Esophagus muscularis mucosa (tissue), 4 donors: ENCODE measurements around the gene CNGB1. TPM values are rescaled to one million over a fixed set of nuclear protein-coding genes. Genes with fewer than 3 reads are reported as not detected.
"Not testable (repeated sequence)": the region's sequence is repeated elsewhere in the genome, so short reads cannot be mapped to it uniquely, and the experiment has no call there.

Experiments
- DNase-seq: peaks from one replicate; pipeline ENCODE4 v3.0.0-alpha.2; 2017; ENCODE audit errors: extremely low spot score
- H3K27ac ChIP-seq, 4 donors: fragments of 200-600 bp; sonication (generic); replicated peaks in 1 of 4; 1 replicate in 3 of 4; 2 replicates in 1 of 4; pipeline ENCODE4 v1.5.1; 2016 to 2019; ENCODE audit warnings: mild to moderate bottlenecking in 1 of 4
- H3K27me3 ChIP-seq, 4 donors: fragments of 200-600 bp; sonication (generic); one replicate each; pipeline versions ENCODE4 v1.5.1 to v1.6.0; 2016 to 2019
- H3K36me3 ChIP-seq, 4 donors: fragments of 200-600 bp; sonication (generic); one replicate each; pipeline ENCODE4 v1.5.1; 2016 to 2019
- H3K4me1 ChIP-seq, 4 donors: fragments of 200-600 bp; sonication (generic); one replicate each; pipeline ENCODE4 v1.5.1; 2016 to 2019
- H3K4me3 ChIP-seq, 4 donors: fragments of 200-600 bp; sonication (generic); 1 replicate in 2 of 4; 2 replicates in 2 of 4; pipeline ENCODE4 v1.5.1; 2016 to 2019; ENCODE audit warnings: mild to moderate bottlenecking in 4 of 4, moderate library complexity in 1 of 4
- H3K9me3 ChIP-seq, 4 donors: fragments of 200-600 bp; sonication (generic); 1 replicate in 3 of 4; 2 replicates in 1 of 4; pipeline ENCODE4 v1.5.1; 2016 to 2019
- EP300 ChIP-seq: sonication (generic); formaldehyde crosslinking; IDR thresholded peaks from one replicate; pipeline ENCODE4 v1.6.1; 2017; ENCODE audit warnings: antibody characterized with exemption
- POLR2A ChIP-seq: fragments of 450-650 bp; IDR thresholded peaks from one replicate; pipeline ENCODE4 v1.6.1; 2017; ENCODE audit warnings: antibody characterized with exemption, moderate library complexity, mild to moderate bottlenecking, low read depth
- POLR2AphosphoS5 ChIP-seq, 2 donors: sonication (generic); formaldehyde crosslinking; IDR thresholded peaks; one replicate each; pipeline ENCODE4 v1.6.1; 2017; ENCODE audit warnings: antibody characterized with exemption in 2 of 2
- WGBS: methylation state at CpG from one replicate; pipeline ENCODE4 v1.1.5; 2018; 5-methylcytosine and 5-hydroxymethylcytosine counted together
- intact Hi-C: fragments of 100-400 bp; cut with DNase I; formaldehyde crosslinking; loops from one replicate; pipeline ENCODE4 v1.15.1; 2023
- total RNA-seq, 4 donors: library from RNA; depleted of rRNA; stranded (reverse); fragments of >200 nt; gene quantifications; one replicate each; pipeline versions ENCODE4 v1.1.0 to v1.2.1, GENCODE V29; 2016
- TF ChIP-seq, protein P1 (sequence below), 3 experiments: fragments of 200-600 bp in 2 of 3; fragments of 450-650 bp in 1 of 3; sonication (generic) in 2 of 3; IDR thresholded peaks; one replicate each; pipeline ENCODE4 v1.5.1; 2017 to 2019; ENCODE audit warnings: antibody characterized with exemption in 3 of 3, mild to moderate bottlenecking in 2 of 3, moderate library complexity in 1 of 3

CNGB1 gene
- total RNA-seq, 4 donors from 2014 or later = under 0.01 to 0.97 (median 0.31) TPM

DNA sequence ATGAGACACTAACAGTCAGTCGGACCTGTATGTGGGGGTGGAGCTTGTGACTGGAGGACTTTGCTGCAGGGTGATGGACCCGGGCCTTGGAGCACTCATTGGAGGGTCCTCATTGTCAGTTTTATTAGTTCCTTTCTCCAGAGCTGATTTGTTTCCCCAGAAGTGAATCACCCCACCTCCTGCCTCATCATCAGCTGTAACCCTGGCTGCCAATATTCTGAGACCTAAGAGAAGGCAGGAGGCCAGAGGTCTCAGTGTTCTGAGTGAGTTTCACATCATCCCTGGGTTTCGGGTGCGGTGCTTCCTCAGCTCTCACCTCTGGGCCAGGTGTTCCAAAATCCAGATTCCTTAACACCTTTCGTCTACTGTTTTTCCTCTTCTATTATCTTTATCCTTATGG, 118.7 kb downstream of the CNGB1 start:
- Histone ChIP-seq H3K36me3 (no peaks in the 10 kb centered on the region), H3K27me3 (no peaks in the 10 kb centered on the region), H3K9me3 (peaks cover 0 to 8% (median 3%) of the 10 kb centered on the region in 4 donors), H3K4me3 (no peak overlapping the region), H3K4me1 (no peaks in the 10 kb centered on the region), H3K27ac (no peak overlapping the region)
- TF ChIP-seq POLR2AphosphoS5 (IDR thresholded peaks at IDR 0.05) = no peak
- TF ChIP-seq, protein P1, sequence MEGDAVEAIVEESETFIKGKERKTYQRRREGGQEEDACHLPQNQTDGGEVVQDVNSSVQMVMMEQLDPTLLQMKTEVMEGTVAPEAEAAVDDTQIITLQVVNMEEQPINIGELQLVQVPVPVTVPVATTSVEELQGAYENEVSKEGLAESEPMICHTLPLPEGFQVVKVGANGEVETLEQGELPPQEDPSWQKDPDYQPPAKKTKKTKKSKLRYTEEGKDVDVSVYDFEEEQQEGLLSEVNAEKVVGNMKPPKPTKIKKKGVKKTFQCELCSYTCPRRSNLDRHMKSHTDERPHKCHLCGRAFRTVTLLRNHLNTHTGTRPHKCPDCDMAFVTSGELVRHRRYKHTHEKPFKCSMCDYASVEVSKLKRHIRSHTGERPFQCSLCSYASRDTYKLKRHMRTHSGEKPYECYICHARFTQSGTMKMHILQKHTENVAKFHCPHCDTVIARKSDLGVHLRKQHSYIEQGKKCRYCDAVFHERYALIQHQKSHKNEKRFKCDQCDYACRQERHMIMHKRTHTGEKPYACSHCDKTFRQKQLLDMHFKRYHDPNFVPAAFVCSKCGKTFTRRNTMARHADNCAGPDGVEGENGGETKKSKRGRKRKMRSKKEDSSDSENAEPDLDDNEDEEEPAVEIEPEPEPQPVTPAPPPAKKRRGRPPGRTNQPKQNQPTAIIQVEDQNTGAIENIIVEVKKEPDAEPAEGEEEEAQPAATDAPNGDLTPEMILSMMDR (IDR thresholded peaks at IDR 0.05) = no peak
- TF ChIP-seq EP300 = no peak
- no peak for TF ChIP-seq POLR2A
- intact Hi-C loops = no loop called here
- WGBS = 90% methylated on average over 5 of the region's 5 CpGs
- DNase-seq = no peak

DNA sequence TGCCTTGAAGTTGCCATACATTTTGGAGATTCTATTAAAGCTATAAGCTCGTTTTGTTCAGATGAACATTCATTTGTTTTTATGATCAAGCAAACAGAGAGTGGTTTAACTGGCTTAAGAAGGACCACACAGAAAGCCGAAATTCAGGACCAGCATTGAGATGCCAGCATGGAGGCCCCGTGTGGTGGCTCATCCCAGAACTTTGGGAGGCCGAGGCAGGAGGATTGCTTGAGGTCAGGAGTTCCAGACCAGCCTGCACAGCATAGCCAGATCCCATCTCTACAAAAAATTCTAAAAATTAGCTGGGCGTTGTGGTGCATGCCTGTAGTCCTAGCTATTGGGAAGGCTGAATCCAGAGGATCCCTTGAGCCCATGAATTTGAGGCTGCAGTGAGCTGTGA, 122.7 kb downstream of the CNGB1 start:
- H3K27ac ChIP-seq = no peak overlapping the region
- WGBS = 82% methylated on average over 5 of the region's 5 CpGs
- TF ChIP-seq POLR2A (no peak), EP300 (no peak), POLR2AphosphoS5 (IDR thresholded peaks at IDR 0.05) (no peak)
- TF ChIP-seq, protein P1 (IDR thresholded peaks at IDR 0.05) = no peak
- no peaks in the 10 kb centered on the region for H3K36me3 ChIP-seq
- no peaks in the 10 kb centered on the region for H3K9me3 ChIP-seq
- H3K4me3 ChIP-seq = no peak overlapping the region
- intact Hi-C loops = no loop called here
- H3K4me1 ChIP-seq = no peaks in the 10 kb centered on the region
- no peak for DNase-seq
- H3K27me3 ChIP-seq = no peaks in the 10 kb centered on the region

DNA sequence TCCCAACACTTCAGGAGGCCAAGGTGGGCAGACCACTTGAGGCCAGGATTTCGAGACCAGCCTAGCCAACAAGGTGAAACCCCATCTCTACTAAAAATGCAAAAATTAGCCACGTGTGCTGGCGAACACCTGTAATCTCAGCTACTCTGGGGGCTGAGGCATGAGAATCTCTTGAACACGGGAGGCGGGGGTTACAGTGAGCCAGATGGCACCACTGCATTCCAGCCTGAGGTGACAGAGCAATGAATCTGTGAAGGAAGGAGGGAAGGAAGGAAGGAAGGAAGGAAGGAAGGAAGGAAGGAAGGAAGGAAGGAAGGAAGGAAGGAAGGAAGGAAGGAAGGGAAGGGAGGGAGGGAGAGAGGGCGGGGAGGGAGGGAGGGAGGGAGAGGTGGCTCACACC, 124.0 kb downstream of the CNGB1 start:
- H3K4me3 ChIP-seq, H3K27me3 ChIP-seq, H3K9me3 ChIP-seq, H3K4me1 ChIP-seq, intact Hi-C loops, DNase-seq, H3K27ac ChIP-seq, H3K36me3 ChIP-seq: not testable (repeated sequence)
- WGBS = 88% methylated on average over 6 of the region's 6 CpGs

DNA sequence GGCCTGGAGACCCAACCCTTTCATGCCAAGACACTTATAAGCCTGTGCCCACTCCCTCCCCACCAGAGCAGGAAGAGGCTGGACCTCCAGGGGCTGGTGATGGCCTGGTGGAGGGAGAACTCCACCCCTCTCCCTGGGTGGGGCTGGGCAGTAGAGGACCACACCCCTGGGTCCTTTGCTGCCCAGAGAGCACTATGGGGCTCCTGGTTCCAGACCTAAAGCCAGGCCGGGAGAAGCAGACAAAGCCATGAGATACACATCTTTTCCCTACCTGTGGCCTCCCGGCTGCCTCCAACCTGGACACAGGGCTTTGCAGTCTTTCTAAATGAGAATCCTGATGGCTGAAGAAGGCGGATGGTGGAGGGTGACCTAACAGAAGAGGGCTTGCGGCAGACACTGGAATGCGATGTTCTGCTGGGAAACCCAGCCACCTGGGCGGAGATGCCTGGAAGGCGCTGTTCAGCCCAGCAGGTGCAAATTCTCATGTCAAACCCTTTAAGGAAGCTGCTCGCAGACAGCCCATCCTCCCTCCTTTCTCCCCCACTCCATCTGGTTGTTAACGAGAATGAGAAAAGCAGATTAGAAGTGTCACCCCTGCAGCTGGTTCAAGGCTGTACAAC, 124.7 kb downstream of the CNGB1 start:
- TF ChIP-seq POLR2A (no peak), EP300 (no peak), POLR2AphosphoS5 (IDR thresholded peaks at IDR 0.05) (no peak)
- TF ChIP-seq, protein P1 (IDR thresholded peaks at IDR 0.05) = no peak
- H3K4me3 ChIP-seq = no peak overlapping the region
- no peaks in the 10 kb centered on the region for H3K27me3 ChIP-seq
- intact Hi-C loops = no loop called here
- no peaks in the 10 kb centered on the region for H3K36me3 ChIP-seq
- H3K27ac ChIP-seq = no peak overlapping the region
- no peaks in the 10 kb centered on the region for H3K4me1 ChIP-seq
- H3K9me3 ChIP-seq = no peaks in the 10 kb centered on the region
- 70% methylated on average over 3 of the region's 9 CpGs for WGBS
- no peak for DNase-seq

DNA sequence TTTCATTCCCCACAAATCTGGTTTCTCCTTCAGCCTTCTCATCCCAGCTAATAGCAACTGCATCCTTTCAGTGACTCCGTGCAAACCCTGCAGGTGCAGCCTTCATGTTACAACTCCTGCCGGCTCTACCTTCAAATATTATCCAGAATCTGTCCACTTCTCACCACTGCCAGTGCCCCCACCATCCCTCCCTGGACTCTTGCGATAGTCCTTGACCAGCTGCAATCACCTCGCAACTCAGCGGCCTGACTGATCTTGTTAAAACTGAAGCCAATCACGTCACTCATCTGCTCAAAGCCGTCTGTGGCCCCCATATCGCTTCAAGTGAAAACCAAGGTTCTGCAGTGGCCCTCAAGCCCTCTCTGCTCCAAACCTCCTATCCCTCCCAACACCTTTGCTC, 125.8 kb downstream of the CNGB1 start:
- DNase-seq = no peak
- TF ChIP-seq EP300 = no peak
- no peak for TF ChIP-seq POLR2AphosphoS5 (IDR thresholded peaks at IDR 0.05)
- TF ChIP-seq, protein P1 (IDR thresholded peaks at IDR 0.05) = no peak
- no peak for TF ChIP-seq POLR2A
- Histone ChIP-seq H3K27ac (no peak overlapping the region), H3K9me3 (no peaks in the 10 kb centered on the region), H3K4me3 (no peak overlapping the region), H3K27me3 (no peaks in the 10 kb centered on the region), H3K4me1 (no peaks in the 10 kb centered on the region), H3K36me3 (no peaks in the 10 kb centered on the region)
- intact Hi-C loops = no loop called here
- 85% methylated on average over 8 of the region's 8 CpGs for WGBS
